DOHH2 (cell line): ENCODE data around the gene TXLNG.

Source experiments
- CTCF ChIP-seq: fragments of 200-600 bp; sonication (generic); IDR thresholded peaks from one replicate; pipeline ENCODE4 v1.5.1; 2014; ENCODE audit warnings: antibody characterized with exemption, mild to moderate bottlenecking, low read depth, low read length; ENCODE audit not compliant: poor library complexity, severe bottlenecking
- EZH2phosphoT487 ChIP-seq: fragments of 200-600 bp; sonication (generic); IDR thresholded peaks from 2 replicates; pipeline ENCODE4 v1.6.1; 2017; ENCODE audit warnings: borderline replicate concordance, mild to moderate bottlenecking, antibody characterized with exemption, low read length, moderate library complexity, mixed read lengths

- TF ChIP-seq CTCF: no peak
- no peak for TF ChIP-seq EZH2phosphoT487
These were observed 69.3 kb downstream of the TXLNG start for GRCh38 chrX:16855363-16856075.
